SK-N-SH treated with all-trans-retinoic acid at 6 μM for 48 hours (cell line): ENCODE measurements around the gene CD84.

ENCODE experiments used
- ATAC-seq: fragments of 200-7000 bp; cut with Tn5 transposase; 3 replicates; pipeline ENCODE4 v1.9.1; 2020; ENCODE audit warnings: mild to moderate bottlenecking, moderate library complexity
- ARNTL ChIP-seq: fragments of 450-650 bp; formaldehyde crosslinking; IDR thresholded peaks from 2 replicates; pipeline ENCODE4 v1.5.0; 2020; ENCODE audit warnings: low read depth, mild to moderate bottlenecking, moderate library complexity, borderline replicate concordance
- BACH2 ChIP-seq: fragments of 250-450 bp; sonication (Bioruptor Pico); IDR thresholded peaks from 2 replicates; pipeline ENCODE4 v1.9.0; 2021; ENCODE audit warnings: mild to moderate bottlenecking, borderline replicate concordance
- CSDC2 ChIP-seq: fragments of 250-450 bp; sonication (Bioruptor Pico); IDR thresholded peaks from 2 replicates; pipeline ENCODE4 v1.5.0; 2020; ENCODE audit warnings: mild to moderate bottlenecking, moderate library complexity
- ESRRG ChIP-seq: fragments of 250-450 bp; sonication (Bioruptor Pico); IDR thresholded peaks from 2 replicates; pipeline ENCODE4 v1.6.1; 2021; ENCODE audit warnings: mild to moderate bottlenecking
- GLIS3 ChIP-seq: fragments of 250-450 bp; sonication (Bioruptor Pico); IDR thresholded peaks from 2 replicates; pipeline ENCODE4 v1.5.0; 2020; ENCODE audit warnings: mild to moderate bottlenecking, moderate library complexity
- ISL1 ChIP-seq: fragments of 250-450 bp; sonication (Bioruptor Pico); IDR thresholded peaks from 2 replicates; pipeline ENCODE4 v2.1.2; 2022; ENCODE audit warnings: mild to moderate bottlenecking, moderate library complexity
- OSR1 ChIP-seq: fragments of 250-450 bp; sonication (Bioruptor Pico); IDR thresholded peaks from 2 replicates; pipeline ENCODE4 v1.8.0; 2022; ENCODE audit warnings: moderate library complexity, mild to moderate bottlenecking, inconsistent platforms
- RARB ChIP-seq: fragments of 250-450 bp; sonication (Bioruptor Pico); IDR thresholded peaks from 2 replicates; pipeline ENCODE4 v1.8.0; 2021; ENCODE audit warnings: mild to moderate bottlenecking, moderate library complexity
- SNAI2 ChIP-seq: fragments of 250-450 bp; sonication (Bioruptor Pico); IDR thresholded peaks from 2 replicates; pipeline ENCODE4 v1.5.0; 2020; ENCODE audit warnings: mild to moderate bottlenecking, moderate library complexity
- TOX ChIP-seq: fragments of 250-450 bp; sonication (Bioruptor Pico); IDR thresholded peaks from 2 replicates; pipeline ENCODE4 v1.8.0; 2021; ENCODE audit warnings: mild to moderate bottlenecking, moderate library complexity, borderline replicate concordance
- ZC3H10 ChIP-seq: fragments of 250-450 bp; sonication (Bioruptor Pico); IDR thresholded peaks from 2 replicates; pipeline ENCODE4 v1.5.1; 2021; ENCODE audit warnings: mild to moderate bottlenecking, moderate library complexity
- ZFP3 ChIP-seq: fragments of 250-450 bp; sonication (Bioruptor Pico); IDR thresholded peaks from 2 replicates; pipeline ENCODE4 v1.5.0; 2020; ENCODE audit warnings: mild to moderate bottlenecking, moderate library complexity
- ZFP30 ChIP-seq: fragments of 450-650 bp; formaldehyde crosslinking; IDR thresholded peaks from 2 replicates; pipeline ENCODE4 v1.5.0; 2022; ENCODE audit warnings: mild to moderate bottlenecking, moderate library complexity
- ZNF565 ChIP-seq: fragments of 450-650 bp; formaldehyde crosslinking; conservative IDR thresholded peaks from 2 replicates; pipeline ENCODE4 v1.5.0; 2020; ENCODE audit warnings: low read depth, mild to moderate bottlenecking, moderate library complexity
- ZNF70 ChIP-seq: fragments of 450-650 bp; formaldehyde crosslinking; IDR thresholded peaks from 2 replicates; pipeline ENCODE4 v1.5.0; 2020; ENCODE audit warnings: mild to moderate bottlenecking, moderate library complexity
- ZNF8 ChIP-seq: fragments of 450-650 bp; formaldehyde crosslinking; IDR thresholded peaks from 2 replicates; pipeline ENCODE4 v1.5.0; 2020; ENCODE audit warnings: mild to moderate bottlenecking, moderate library complexity
- TF ChIP-seq, protein P1 (sequence below): fragments of 250-450 bp; sonication (Bioruptor Pico); IDR thresholded peaks from 2 replicates; pipeline ENCODE4 v1.5.0; 2020; ENCODE audit warnings: mild to moderate bottlenecking, moderate library complexity
- TF ChIP-seq, protein P2 (sequence below): fragments of 250-450 bp; sonication (Bioruptor Pico); IDR thresholded peaks from 2 replicates; pipeline ENCODE4 v1.8.0; 2020; ENCODE audit warnings: mild to moderate bottlenecking, moderate library complexity, borderline replicate concordance
- TF ChIP-seq, protein P3 (sequence below): fragments of 250-450 bp; sonication (Bioruptor Pico); IDR thresholded peaks from 2 replicates; pipeline ENCODE4 v1.8.0; 2021; ENCODE audit warnings: low read depth, mild to moderate bottlenecking, moderate library complexity, borderline replicate concordance

CD84 gene

DNA sequence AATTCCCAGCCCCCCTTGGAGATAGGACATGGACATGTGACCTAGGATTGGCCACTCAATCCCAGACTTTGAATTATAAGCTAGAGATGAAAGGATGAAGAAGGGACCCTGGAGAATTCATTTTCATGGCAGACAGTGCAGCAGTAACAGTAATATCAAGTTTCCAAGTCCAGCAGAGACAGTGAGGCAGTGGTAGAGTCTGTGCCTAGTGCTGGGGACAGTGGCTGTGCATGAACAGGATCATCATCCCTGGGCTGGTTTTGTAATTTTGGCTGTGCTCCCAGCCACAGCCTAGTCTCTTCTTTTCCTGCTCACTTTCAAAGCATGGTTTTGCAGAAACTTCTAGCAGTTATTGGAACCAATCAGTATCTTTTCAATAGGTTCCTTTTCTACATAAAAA is 29.6 kb upstream of the CD84 start:
- no peak for TF ChIP-seq GLIS3 (CRISPR knock-in tag)
- TF ChIP-seq ZFP3 = no peak
- TF ChIP-seq SNAI2 (CRISPR knock-in tag) = no peak
- TF ChIP-seq ZFP30 = no peak
- TF ChIP-seq ISL1 (CRISPR knock-in tag) = no peak
- no peak for TF ChIP-seq RARB (CRISPR knock-in tag)
- TF ChIP-seq, protein P1, sequence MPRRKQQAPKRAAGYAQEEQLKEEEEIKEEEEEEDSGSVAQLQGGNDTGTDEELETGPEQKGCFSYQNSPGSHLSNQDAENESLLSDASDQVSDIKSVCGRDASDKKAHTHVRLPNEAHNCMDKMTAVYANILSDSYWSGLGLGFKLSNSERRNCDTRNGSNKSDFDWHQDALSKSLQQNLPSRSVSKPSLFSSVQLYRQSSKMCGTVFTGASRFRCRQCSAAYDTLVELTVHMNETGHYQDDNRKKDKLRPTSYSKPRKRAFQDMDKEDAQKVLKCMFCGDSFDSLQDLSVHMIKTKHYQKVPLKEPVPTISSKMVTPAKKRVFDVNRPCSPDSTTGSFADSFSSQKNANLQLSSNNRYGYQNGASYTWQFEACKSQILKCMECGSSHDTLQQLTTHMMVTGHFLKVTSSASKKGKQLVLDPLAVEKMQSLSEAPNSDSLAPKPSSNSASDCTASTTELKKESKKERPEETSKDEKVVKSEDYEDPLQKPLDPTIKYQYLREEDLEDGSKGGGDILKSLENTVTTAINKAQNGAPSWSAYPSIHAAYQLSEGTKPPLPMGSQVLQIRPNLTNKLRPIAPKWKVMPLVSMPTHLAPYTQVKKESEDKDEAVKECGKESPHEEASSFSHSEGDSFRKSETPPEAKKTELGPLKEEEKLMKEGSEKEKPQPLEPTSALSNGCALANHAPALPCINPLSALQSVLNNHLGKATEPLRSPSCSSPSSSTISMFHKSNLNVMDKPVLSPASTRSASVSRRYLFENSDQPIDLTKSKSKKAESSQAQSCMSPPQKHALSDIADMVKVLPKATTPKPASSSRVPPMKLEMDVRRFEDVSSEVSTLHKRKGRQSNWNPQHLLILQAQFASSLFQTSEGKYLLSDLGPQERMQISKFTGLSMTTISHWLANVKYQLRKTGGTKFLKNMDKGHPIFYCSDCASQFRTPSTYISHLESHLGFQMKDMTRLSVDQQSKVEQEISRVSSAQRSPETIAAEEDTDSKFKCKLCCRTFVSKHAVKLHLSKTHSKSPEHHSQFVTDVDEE (CRISPR knock-in tag) = no peak
- TF ChIP-seq ZNF70 (CRISPR knock-in tag) = no peak
- TF ChIP-seq ARNTL = no peak
- no peak for TF ChIP-seq BACH2
- no peak for TF ChIP-seq ESRRG
- TF ChIP-seq, all 23 proteins: peak for 0
- no peak for ATAC-seq

DNA sequence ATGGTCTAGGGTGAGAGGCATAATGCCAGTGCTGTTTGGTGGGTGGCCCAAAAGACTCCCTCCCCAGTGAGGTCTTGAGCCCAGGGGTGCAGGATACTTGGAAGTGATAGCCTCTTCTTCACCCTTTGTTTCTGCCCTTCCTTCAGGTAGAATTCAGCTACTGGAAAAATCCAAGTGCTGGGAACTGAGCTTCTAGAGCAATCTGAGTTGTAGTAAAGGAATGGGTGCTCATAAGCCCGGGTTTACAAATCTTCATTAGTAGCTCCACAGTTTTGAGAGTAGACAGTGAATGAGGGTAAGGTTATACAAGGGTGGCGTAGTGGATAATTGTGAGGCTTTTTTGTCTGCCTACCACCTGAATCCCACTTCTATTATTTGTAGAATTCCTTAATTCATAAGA is 29.2 kb upstream of the CD84 start:
- TF ChIP-seq OSR1 (no peak), ZNF70 (CRISPR knock-in tag) (no peak), ZNF565 (no peak)
- TF ChIP-seq, protein P2, sequence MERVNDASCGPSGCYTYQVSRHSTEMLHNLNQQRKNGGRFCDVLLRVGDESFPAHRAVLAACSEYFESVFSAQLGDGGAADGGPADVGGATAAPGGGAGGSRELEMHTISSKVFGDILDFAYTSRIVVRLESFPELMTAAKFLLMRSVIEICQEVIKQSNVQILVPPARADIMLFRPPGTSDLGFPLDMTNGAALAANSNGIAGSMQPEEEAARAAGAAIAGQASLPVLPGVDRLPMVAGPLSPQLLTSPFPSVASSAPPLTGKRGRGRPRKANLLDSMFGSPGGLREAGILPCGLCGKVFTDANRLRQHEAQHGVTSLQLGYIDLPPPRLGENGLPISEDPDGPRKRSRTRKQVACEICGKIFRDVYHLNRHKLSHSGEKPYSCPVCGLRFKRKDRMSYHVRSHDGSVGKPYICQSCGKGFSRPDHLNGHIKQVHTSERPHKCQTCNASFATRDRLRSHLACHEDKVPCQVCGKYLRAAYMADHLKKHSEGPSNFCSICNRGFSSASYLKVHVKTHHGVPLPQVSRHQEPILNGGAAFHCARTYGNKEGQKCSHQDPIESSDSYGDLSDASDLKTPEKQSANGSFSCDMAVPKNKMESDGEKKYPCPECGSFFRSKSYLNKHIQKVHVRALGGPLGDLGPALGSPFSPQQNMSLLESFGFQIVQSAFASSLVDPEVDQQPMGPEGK (CRISPR knock-in tag) = no peak
- TF ChIP-seq, protein P3, sequence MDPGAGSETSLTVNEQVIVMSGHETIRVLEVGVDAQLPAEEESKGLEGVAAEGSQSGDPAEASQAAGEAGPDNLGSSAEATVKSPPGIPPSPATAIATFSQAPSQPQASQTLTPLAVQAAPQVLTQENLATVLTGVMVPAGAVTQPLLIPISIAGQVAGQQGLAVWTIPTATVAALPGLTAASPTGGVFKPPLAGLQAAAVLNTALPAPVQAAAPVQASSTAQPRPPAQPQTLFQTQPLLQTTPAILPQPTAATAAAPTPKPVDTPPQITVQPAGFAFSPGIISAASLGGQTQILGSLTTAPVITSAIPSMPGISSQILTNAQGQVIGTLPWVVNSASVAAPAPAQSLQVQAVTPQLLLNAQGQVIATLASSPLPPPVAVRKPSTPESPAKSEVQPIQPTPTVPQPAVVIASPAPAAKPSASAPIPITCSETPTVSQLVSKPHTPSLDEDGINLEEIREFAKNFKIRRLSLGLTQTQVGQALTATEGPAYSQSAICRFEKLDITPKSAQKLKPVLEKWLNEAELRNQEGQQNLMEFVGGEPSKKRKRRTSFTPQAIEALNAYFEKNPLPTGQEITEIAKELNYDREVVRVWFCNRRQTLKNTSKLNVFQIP (CRISPR knock-in tag) = no peak
- ATAC-seq = no peak

DNA sequence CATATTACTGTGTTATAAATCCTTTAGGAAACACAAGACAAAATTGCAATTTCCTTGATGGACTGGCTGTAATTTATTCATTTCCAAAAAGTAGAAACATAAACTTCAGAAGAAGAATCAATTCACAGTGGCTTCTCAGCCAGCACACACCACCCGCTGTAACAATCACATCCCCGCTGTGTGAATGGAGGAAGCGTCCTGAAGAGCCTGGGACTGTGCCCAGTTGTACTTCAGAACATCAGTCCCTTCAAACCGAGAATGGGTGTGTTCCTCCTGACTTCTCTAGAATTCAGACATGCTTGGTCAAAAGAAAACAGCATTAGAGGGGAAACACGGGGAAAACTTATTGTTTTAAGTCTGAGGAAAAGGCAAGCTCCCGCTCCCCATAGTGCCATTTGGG is 28.8 kb upstream of the CD84 start:
- no peak for TF ChIP-seq ZFP3
- no peak for ATAC-seq

DNA sequence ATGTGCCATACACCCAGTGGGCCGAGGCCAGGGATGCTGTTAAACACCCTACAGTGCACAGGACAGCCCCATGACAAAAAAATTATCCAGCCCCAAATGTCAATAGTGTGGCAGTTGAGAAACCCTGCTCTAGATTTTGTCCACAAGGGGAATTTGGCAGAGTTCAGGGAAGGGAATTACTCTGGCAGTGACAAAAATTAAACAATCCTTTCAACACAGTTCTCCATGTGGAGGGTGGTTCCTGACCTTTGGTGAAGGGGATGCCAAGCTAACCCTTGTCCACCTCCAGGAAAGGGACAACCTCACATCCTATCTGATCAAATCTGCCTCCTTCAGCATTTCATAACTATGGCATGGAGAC is 28.4 kb upstream of the CD84 start:
- TF ChIP-seq ZNF70 (CRISPR knock-in tag) (no peak), ZFP30 (no peak), ZNF8 (CRISPR knock-in tag) (no peak), ZC3H10 (CRISPR knock-in tag) (no peak), ISL1 (CRISPR knock-in tag) (no peak), SNAI2 (CRISPR knock-in tag) (no peak), TOX (CRISPR knock-in tag) (no peak), OSR1 (no peak), CSDC2 (CRISPR knock-in tag) (no peak), ESRRG (no peak)
- no peak; the same call in 2 of the 3 replicates for ATAC-seq

DNA sequence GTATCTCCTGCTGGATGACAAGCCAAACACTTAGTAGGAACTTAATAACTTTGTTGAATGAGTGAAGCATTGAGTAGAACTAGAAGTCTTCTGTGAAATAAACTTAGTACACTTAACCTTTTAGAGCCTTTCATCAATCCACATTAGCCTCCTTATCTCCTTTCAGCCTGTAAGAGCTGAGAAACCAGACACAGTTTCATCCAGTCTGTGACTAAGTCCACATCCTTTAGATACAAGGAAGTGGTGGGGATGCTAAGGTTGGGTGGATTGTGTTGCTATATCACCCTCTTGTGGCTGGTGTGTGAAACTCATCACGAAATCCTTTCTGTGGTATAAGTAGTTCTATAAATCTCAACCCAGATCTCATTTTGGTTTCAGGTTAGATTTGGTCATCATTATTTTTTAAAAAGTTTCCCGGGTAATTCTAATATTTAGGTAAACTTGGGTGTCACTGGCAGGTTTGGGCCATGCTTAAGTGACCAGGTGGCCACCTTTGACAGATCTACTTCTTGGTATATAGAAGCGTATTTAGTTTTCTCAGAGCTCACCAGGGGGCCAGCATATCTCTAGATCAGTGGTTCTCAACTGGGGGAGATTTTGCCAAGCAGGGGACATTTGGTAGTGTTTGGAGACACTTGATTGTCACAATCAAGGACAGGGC is 27.8 kb upstream of the CD84 start:
- TF ChIP-seq ZC3H10 (CRISPR knock-in tag) = no peak
- TF ChIP-seq ZFP3 = no peak
- no peak for TF ChIP-seq ESRRG
- no peak for TF ChIP-seq ISL1 (CRISPR knock-in tag)
- TF ChIP-seq ARNTL = no peak
- TF ChIP-seq ZNF70 (CRISPR knock-in tag) = no peak
- no peak for TF ChIP-seq ZNF565
- TF ChIP-seq SNAI2 (CRISPR knock-in tag) = no peak
- TF ChIP-seq, protein P3 (CRISPR knock-in tag) = no peak
- ATAC-seq = peak; percentile 98
